Immature natural killer cell (primary cell): Measurements from ENCODE around the gene AHRR. TPM values are rescaled to one million over a fixed set of nuclear protein-coding genes. Genes with fewer than 3 reads are reported as not detected.
"Not testable (repeated sequence)": the region's sequence is repeated elsewhere in the genome, so short reads cannot be mapped to it uniquely, and the experiment has no call there.

Experiments used
- DNase-seq, 3 donors: peaks; one replicate each; pipeline ENCODE4 v3.0.0; 2022; ENCODE audit warnings: mixed read lengths in 1 of 3
- H3K27ac Mint-ChIP-seq, 6 donors: one replicate each; pipeline ENCODE4 v1.8.0; 2020; ENCODE audit warnings: mixed read lengths in 6 of 6, mild to moderate bottlenecking in 5 of 6, inconsistent platforms in 4 of 6, moderate library complexity in 3 of 6
- H3K27me3 Mint-ChIP-seq, 3 donors: one replicate each; pipeline ENCODE4 v1.8.0; 2020 to 2021; ENCODE audit warnings: low read depth in 3 of 3, mild to moderate bottlenecking in 3 of 3, mixed read lengths in 3 of 3, moderate library complexity in 3 of 3, inconsistent platforms in 1 of 3
- H3K36me3 Mint-ChIP-seq, 3 donors: one replicate each; pipeline ENCODE4 v1.8.0; 2020; ENCODE audit warnings: mixed read lengths in 3 of 3, inconsistent platforms in 2 of 3, mild to moderate bottlenecking in 2 of 3
- H3K4me1 Mint-ChIP-seq, 2 donors: one replicate each; pipeline ENCODE4 v1.8.0; 2020; ENCODE audit warnings: inconsistent platforms in 2 of 2, mild to moderate bottlenecking in 2 of 2, mixed read lengths in 2 of 2, moderate library complexity in 1 of 2
- H3K4me3 Mint-ChIP-seq, 5 donors: one replicate each; pipeline ENCODE4 v1.8.0; 2020; ENCODE audit warnings: mild to moderate bottlenecking in 5 of 5, mixed read lengths in 5 of 5, inconsistent platforms in 3 of 5, moderate library complexity in 3 of 5
- H3K9me3 Mint-ChIP-seq, 6 donors: one replicate each; pipeline ENCODE4 v1.8.0; 2020; ENCODE audit warnings: mild to moderate bottlenecking in 6 of 6, mixed read lengths in 6 of 6, inconsistent platforms in 4 of 6, moderate library complexity in 3 of 6
- polyA plus RNA-seq, 3 donors: library from polyadenylated mRNA; unstranded; fragments of 300-500 nt; fragmentation: Illumina TruSeq; gene quantifications; one replicate each; pipeline ENCODE4 v1.2.3, GENCODE V29; 2021

Gene AHRR
- polyA plus RNA-seq, 3 donors from 2014 or later, result 0.16 TPM; not detected in 2

- not testable (repeated sequence) for H3K4me1 Mint-ChIP-seq, H3K4me3 Mint-ChIP-seq, H3K27ac Mint-ChIP-seq, H3K9me3 Mint-ChIP-seq, H3K36me3 Mint-ChIP-seq, DNase-seq, H3K27me3 Mint-ChIP-seq
Measured at GRCh38 chr5:402219-402614, 80.7 kb downstream of the AHRR start.

- no peak for DNase-seq
- Mint-ChIP-seq H3K9me3 (no peaks in the 10 kb centered on the region), H3K27me3 (peaks cover 9% of the 10 kb centered on the region in 3 donors), H3K4me3 (no peak overlapping the region), H3K4me1 (no peaks in the 10 kb centered on the region), H3K27ac (no peak overlapping the region), H3K36me3 (peaks cover 0 to 5% (median 0%) of the 10 kb centered on the region in 3 donors)
Measured at GRCh38 chr5:402615-403359, 81.3 kb downstream of the AHRR start.

GRCh38 chr5:403995-404394 is 82.5 kb downstream of the AHRR start:
- Mint-ChIP-seq H3K4me3 (no peak overlapping the region), H3K9me3 (no peaks in the 10 kb centered on the region), H3K27me3 (peaks cover 5 to 9% (median 9%) of the 10 kb centered on the region in 3 donors), H3K27ac (no peak overlapping the region), H3K4me1 (no peaks in the 10 kb centered on the region), H3K36me3 (peaks cover 0 to 5% (median 0%) of the 10 kb centered on the region in 3 donors)
- DNase-seq, result no peak

- Mint-ChIP-seq H3K9me3 (no peaks in the 10 kb centered on the region), H3K27me3 (peaks cover 7 to 11% (median 9%) of the 10 kb centered on the region in 3 donors), H3K36me3 (peaks cover 0 to 5% (median 0%) of the 10 kb centered on the region in 3 donors), H3K27ac (no peak overlapping the region), H3K4me3 (no peak overlapping the region), H3K4me1 (no peaks in the 10 kb centered on the region)
- DNase-seq, result no peak
Measured at GRCh38 chr5:404666-405241, 83.2 kb downstream of the AHRR start.

- Mint-ChIP-seq H3K4me3 (no peak overlapping the region), H3K4me1 (no peaks in the 10 kb centered on the region), H3K27ac (no peak overlapping the region), H3K9me3 (no peaks in the 10 kb centered on the region), H3K27me3 (peaks cover 3 to 11% (median 7%) of the 10 kb centered on the region in 3 donors), H3K36me3 (peaks cover 0 to 5% (median 0%) of the 10 kb centered on the region in 3 donors)
- no peak for DNase-seq
Measured at GRCh38 chr5:405421-405820, 83.9 kb downstream of the AHRR start.

- Mint-ChIP-seq H3K9me3 (no peaks in the 10 kb centered on the region), H3K4me1 (no peaks in the 10 kb centered on the region), H3K27me3 (peaks cover 2 to 11% (median 7%) of the 10 kb centered on the region in 3 donors), H3K4me3 (no peak overlapping the region), H3K27ac (no peak overlapping the region), H3K36me3 (peaks cover 0 to 5% (median 0%) of the 10 kb centered on the region in 3 donors)
- no peak for DNase-seq
Measured at GRCh38 chr5:406041-406440, 84.5 kb downstream of the AHRR start.

- H3K4me1 Mint-ChIP-seq, result no peaks in the 10 kb centered on the region
- peaks cover 2 to 11% (median 7%) of the 10 kb centered on the region in 3 donors for H3K27me3 Mint-ChIP-seq
- H3K36me3 Mint-ChIP-seq, result peaks cover 0 to 5% (median 0%) of the 10 kb centered on the region in 3 donors
- H3K4me3 Mint-ChIP-seq, result no peak overlapping the region
- no peak for DNase-seq
- H3K9me3 Mint-ChIP-seq, result no peaks in the 10 kb centered on the region
- no peak overlapping the region for H3K27ac Mint-ChIP-seq
Measured at GRCh38 chr5:407051-407450, 85.5 kb downstream of the AHRR start.

DNA sequence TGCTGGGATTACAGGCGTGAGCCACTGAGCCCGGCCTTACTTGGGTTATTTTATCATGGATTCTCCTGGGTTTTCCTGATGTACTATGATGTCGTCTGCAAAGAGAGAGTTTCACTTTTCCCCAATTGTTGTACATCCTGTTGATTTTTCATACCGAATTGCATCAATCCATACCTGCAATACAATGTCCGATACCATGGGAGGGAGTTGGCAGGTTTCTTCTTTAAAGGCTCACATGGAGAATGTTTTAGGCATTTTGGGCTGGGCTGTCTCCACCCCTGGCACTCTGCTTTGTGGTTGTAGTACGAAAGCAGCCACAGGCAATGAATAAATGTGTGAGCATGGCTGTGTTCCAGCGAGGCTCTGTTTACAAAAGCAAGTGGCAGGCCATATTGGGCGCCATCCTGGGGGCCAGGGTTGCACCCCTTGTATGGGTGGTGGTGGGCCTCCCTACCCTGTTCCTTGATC is 86.3 kb downstream of the AHRR start:
- Mint-ChIP-seq H3K27ac (no peak overlapping the region), H3K9me3 (no peaks in the 10 kb centered on the region), H3K36me3 (peaks cover 0 to 5% (median 0%) of the 10 kb centered on the region in 3 donors), H3K4me1 (no peaks in the 10 kb centered on the region), H3K27me3 (peaks cover 4 to 10% (median 9%) of the 10 kb centered on the region in 3 donors), H3K4me3 (no peak overlapping the region)
- DNase-seq, result no peak

- peaks cover 0 to under 1% (median 0%) of the 10 kb centered on the region in 3 donors for H3K36me3 Mint-ChIP-seq
- no peak overlapping the region for H3K27ac Mint-ChIP-seq
- H3K9me3 Mint-ChIP-seq, result no peaks in the 10 kb centered on the region
- H3K27me3 Mint-ChIP-seq, result peaks cover 2 to 6% (median 2%) of the 10 kb centered on the region in 3 donors
- DNase-seq, result no peak
- H3K4me1 Mint-ChIP-seq, result no peaks in the 10 kb centered on the region
- H3K4me3 Mint-ChIP-seq, result no peak overlapping the region
Measured at GRCh38 chr5:410911-411517, 89.5 kb downstream of the AHRR start.

GRCh38 chr5:411728-412127 is 90.2 kb downstream of the AHRR start:
- Mint-ChIP-seq H3K4me3 (no peak overlapping the region), H3K27me3 (peaks cover 2 to 6% (median 2%) of the 10 kb centered on the region in 3 donors), H3K36me3 (no peaks in the 10 kb centered on the region), H3K9me3 (no peaks in the 10 kb centered on the region), H3K4me1 (no peaks in the 10 kb centered on the region), H3K27ac (no peak overlapping the region)
- DNase-seq, result no peak

DNA sequence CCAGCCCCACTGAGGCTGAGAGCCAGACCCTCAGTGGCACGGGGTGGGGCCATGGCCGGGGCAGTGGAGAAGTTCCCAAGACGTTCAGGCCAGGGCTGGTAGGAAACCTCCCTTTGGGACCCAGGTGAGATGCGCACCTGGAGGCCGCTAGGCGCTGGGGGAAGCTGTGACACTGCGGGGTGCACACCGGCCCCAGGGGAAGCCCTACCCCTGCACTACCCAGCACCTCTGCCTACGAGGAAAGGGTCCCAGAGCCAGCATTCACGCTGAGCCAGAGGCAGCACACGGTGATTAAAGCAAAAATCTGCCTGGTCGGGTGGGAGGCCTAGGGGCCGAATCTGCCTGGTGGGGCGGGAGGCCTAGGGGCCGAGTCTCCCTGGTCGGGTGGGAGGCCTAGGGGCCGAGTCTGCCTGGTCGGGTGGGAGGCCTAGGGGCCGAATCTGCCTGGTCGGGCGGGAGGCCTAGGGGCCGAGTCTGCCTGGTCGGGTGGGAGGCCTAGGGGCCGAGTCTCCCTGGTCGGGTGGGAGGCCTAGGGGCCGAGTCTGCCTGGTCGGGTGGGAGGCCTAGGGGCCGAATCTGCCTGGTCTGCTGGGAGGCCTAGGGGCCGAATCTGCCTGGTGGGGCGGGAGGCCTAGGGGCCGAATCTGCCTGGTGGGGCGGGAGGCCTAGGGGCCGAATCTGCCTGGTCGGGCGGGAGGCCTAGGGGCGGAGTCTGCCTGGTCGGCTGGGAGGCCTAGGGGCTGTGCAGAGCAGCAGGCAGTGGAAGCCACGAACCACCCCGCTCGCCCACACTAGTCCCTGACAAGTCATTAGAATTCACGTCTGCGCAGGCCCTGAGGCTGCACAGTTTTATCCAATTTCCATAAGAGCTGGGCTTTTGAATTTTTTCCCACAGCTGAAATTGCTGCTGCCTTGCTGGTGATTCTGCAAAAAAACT is 93.7 kb downstream of the AHRR start:
- not testable (repeated sequence) for H3K4me1 Mint-ChIP-seq, H3K9me3 Mint-ChIP-seq, H3K36me3 Mint-ChIP-seq, H3K27me3 Mint-ChIP-seq, DNase-seq
- H3K4me3 Mint-ChIP-seq, result peak overlapping the region in 1 of 5 donors; percentile 70
- H3K27ac Mint-ChIP-seq, result peak overlapping the region in 1 of 6 donors; percentile 86

- Mint-ChIP-seq H3K27ac (peak overlapping the region in 1 of 6 donors; percentile 86), H3K36me3 (no peaks in the 10 kb centered on the region), H3K4me1 (no peaks in the 10 kb centered on the region), H3K9me3 (no peaks in the 10 kb centered on the region), H3K27me3 (peaks cover 0 to 2% (median 2%) of the 10 kb centered on the region in 3 donors), H3K4me3 (peak overlapping the region in 1 of 5 donors; percentile 70)
- no peak for DNase-seq
Measured at GRCh38 chr5:415928-416635, 94.6 kb downstream of the AHRR start.

GRCh38 chr5:416636-416960 is 95.1 kb downstream of the AHRR start:
- Mint-ChIP-seq H3K4me1 (no peaks in the 10 kb centered on the region), H3K36me3 (no peaks in the 10 kb centered on the region), H3K27ac (peak overlapping the region in 1 of 6 donors; percentile 86), H3K4me3 (peak overlapping the region in 1 of 5 donors; percentile 70), H3K9me3 (no peaks in the 10 kb centered on the region), H3K27me3 (peaks cover 0 to 2% (median 2%) of the 10 kb centered on the region in 3 donors)
- DNase-seq, result no peak
